ENCODE results near the gene MYL4.

DNA sequence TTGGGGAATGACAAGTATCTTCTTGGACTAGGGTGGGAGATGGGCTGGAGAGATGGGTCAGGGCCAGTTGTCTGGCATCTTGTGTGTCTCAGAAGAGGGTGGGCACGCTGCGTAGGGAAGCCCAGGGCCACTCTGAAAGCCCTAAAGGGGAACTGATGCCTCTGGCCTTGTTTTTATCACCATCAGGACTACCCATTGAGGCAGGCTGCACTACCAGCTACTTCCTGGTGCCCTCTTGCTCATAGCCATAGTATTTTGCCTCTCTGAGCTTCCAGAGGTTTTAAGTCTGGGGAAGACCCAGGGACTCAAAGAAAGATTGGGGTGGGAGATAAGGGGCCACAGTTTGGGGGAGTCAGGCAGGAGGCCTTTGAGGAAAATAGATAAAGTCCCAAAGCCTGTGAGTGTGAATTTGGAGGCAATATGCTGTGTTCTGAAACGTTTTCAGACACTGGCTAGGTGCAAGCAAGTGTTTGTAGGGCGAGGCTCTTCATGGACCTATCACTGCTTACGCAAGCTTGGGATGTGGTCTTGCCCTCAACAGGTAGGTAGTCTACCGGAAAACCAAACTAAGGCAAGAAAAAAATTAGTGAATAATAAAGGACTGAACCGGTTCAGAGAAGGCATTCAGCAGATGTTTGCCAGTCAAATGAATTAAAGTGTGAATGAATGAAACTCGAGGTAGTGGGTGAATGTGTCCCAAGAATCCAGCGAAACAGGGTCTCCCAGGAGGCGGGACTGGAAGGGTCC lies 43.8 kb downstream of the MYL4 start:
- TF ChIP-seq FOS (IDR thresholded peaks at IDR 0.05; ENCODE audit: borderline replicate concordance, insufficient read depth, low read length) = no peak
- TF ChIP-seq, protein P1, sequence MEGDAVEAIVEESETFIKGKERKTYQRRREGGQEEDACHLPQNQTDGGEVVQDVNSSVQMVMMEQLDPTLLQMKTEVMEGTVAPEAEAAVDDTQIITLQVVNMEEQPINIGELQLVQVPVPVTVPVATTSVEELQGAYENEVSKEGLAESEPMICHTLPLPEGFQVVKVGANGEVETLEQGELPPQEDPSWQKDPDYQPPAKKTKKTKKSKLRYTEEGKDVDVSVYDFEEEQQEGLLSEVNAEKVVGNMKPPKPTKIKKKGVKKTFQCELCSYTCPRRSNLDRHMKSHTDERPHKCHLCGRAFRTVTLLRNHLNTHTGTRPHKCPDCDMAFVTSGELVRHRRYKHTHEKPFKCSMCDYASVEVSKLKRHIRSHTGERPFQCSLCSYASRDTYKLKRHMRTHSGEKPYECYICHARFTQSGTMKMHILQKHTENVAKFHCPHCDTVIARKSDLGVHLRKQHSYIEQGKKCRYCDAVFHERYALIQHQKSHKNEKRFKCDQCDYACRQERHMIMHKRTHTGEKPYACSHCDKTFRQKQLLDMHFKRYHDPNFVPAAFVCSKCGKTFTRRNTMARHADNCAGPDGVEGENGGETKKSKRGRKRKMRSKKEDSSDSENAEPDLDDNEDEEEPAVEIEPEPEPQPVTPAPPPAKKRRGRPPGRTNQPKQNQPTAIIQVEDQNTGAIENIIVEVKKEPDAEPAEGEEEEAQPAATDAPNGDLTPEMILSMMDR (IDR thresholded peaks at IDR 0.05; ENCODE audit: extremely low read depth in 1 of 2, insufficient read depth in 1 of 2, low read depth in 1 of 2, low read length in 2 of 2) = no peak
- no peak for TF ChIP-seq EZH2 (IDR thresholded peaks at IDR 0.05; ENCODE audit: borderline replicate concordance, low read depth, low read length, severe bottlenecking)
- no peak for TF ChIP-seq POLR2AphosphoS5 (IDR thresholded peaks at IDR 0.05; ENCODE audit: insufficient read depth, low read depth, low read length)
- no peak for TF ChIP-seq JUN (IDR thresholded peaks at IDR 0.05; ENCODE audit: borderline replicate concordance, insufficient read depth, insufficient read length, low read depth)
- TF ChIP-seq POLR2A (IDR thresholded peaks at IDR 0.05; ENCODE audit: low read depth, low read length) = no peak
- no peak for TF ChIP-seq GATA2 (IDR thresholded peaks at IDR 0.05; ENCODE audit: insufficient read depth, insufficient read length, low read depth, low read length)
- TF ChIP-seq MYC (IDR thresholded peaks at IDR 0.05; ENCODE audit: low read depth, low read length) = no peak

Measured in endothelial cell of umbilical vein (primary cell).